ENCODE data around the gene ZFP92. TPM values are rescaled to one million over a fixed set of nuclear protein-coding genes. Genes with fewer than 3 reads are reported as not detected.

The ZFP92 gene
- polyA plus RNA-seq, 3 donors: 0.75 to 0.98 (median 0.80) TPM

DNA sequence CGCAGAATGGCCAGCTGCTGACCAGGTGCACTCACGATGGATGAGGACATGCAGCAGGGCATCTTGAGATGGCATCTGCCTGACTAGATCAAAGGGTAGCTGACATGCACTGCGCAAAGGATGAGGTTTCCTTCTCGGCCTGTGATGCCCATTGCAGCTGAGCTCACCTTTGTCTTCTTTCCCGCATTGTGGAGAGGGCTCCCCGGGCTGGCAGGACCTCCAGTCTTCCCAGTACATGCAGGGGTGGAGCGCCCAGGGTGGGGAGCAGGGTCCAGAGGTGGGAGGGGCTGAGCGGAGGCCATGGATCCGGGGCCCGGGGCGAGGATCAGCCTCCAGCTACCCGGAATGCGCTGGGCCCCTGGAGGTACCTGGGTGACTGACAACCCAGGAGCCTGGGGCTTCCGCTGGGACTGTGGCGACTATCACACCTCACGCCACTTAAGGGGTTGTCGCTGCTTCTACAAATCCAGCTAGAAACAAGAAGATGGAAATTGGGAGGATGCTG, 22.6 kb downstream of the ZFP92 start:
- no peak for DNase-seq (ENCODE audit: low read depth in 3 of 3, low spot score in 2 of 3)

GRCh38 chrX:153434801-153435200, 23.5 kb downstream of the ZFP92 start:
- no peak for DNase-seq (ENCODE audit: low read depth in 3 of 3, low spot score in 2 of 3)

DNA sequence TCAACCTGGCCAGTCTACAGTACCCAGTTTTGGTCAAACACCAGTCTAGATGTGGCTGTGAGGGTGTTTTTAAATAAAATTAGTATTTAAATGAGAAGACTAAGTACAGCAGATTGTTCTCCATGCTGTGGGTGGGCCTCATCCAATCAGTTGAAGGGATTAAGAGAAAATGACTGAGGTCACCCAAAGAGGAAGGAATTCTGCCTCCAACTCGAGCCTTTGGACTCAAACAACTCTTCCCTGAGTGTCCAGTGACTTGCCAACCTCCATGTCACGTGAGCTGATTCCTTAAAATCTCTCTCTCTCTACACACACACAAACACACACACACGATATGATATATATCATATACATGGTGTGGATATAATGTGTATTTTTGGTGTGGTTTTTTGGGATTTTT, 24.6 kb downstream of the ZFP92 start:
- DNase-seq (ENCODE audit: low read depth in 3 of 3, low spot score in 2 of 3): no peak

GRCh38 chrX:153438532-153438931, 27.3 kb downstream of the ZFP92 start:
- no peak for DNase-seq (ENCODE audit: low read depth in 3 of 3, low spot score in 2 of 3)

DNA sequence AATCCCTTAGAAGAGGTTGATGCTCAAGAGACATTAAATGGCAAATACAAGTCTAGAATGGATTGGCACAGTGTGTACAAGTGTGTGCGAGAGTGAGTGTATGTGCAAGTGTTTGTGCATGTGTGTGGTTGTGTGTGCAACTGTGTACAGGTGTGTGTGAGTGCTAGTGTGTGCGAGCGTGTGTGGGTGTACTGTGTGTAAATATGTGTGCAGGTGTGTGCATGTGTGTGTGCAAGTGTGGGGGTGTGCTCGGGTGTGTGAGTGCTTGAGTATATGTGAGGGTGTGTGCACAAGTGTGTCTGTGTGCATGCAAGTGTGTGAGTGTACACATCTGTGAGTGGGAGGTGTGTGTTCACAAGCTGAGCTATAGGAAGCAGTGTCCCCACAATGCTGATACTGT, 28.7 kb downstream of the ZFP92 start:
- DNase-seq (ENCODE audit: low read depth in 3 of 3, low spot score in 2 of 3): no peak

DNA sequence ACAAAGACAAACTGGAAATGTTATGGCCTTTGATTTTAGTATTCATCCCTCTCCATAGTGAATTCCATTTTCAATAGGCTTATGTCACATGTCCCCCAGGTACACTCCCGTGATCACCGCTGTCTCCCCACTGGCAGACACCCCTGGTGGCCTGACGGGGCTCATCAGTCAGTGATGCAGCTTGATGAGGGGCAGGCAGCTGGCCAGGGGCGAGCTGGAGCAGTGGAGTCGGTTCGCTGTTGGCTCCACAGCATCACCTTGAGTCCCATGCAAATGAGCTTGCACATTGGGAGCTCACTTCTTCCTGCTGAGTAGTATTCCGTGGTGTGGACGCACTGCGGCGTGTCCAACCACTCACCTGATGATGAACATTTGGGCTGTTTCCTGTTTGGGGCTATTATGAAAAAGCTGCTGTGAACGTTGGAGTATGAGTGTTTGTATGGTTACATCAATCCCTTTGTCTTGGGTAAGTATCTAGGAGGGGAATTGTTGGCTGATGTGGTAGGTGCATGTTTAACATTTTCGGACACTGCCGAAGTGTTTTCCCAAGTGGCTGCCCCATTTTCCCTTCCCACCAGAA, 29.4 kb downstream of the ZFP92 start:
- DNase-seq (ENCODE audit: low read depth in 3 of 3, low spot score in 2 of 3): no peak

DNA sequence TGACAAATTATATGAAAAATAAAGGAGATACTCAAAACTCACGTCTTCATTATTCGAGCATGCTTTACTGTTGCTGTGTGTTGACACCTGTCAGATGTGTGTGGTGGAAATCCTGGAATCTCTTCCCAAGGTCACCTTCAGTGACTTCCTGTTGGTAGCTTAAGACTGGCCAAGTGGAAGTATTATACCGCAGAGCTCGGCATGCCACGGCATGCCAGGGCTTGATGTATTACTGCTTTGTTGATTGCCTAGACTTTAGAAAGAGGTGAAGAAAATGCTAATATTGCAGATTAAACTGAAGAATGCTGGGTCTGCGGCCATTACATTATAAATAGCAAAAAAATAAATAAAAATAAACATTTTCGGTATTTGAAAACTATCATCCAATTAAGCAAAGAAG, 30.0 kb downstream of the ZFP92 start:
- DNase-seq (ENCODE audit: low read depth in 3 of 3, low spot score in 2 of 3): no peak

DNA sequence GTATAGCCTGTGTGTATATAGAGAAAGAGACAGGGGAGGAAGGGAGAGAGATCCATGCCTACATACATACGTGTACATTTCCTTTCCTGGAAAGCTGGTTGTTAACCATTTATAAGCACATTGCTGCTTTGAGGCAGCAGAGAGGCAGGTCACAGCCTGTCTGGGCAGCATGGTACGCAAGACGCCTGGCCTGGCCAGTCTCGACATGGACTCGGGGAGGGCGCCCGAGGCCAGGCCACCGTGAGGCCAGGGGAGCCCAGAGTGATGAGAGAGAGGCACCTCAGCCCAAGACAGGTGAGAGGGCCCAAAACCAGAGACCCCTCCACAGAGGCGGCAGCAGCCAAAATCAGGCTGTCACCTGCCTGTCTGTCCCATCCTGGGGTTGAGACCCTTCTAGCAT, 30.7 kb downstream of the ZFP92 start:
- no peak for DNase-seq (ENCODE audit: low read depth in 3 of 3, low spot score in 2 of 3)

DNA sequence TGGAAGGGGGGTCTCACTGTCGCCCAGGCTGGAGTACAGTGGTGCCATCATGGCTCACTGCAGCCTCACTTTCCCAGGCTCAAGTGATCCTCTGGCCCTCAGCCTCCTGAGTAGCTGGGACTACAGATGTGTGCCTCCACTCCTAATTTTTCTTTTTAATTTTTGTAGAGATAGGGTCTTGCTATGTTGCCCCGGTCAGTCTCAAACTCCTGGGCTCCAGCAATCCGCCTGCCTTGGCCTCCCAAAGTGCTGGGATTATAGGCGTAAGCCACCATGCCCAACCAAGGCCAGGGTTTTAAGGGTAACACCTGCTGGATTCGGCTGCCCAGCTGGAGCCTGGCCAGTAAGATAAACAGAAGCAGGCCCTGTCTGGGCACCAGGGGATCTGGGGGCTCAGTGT, 31.2 kb downstream of the ZFP92 start:
- DNase-seq (ENCODE audit: low read depth in 3 of 3, low spot score in 2 of 3): no peak

DNA sequence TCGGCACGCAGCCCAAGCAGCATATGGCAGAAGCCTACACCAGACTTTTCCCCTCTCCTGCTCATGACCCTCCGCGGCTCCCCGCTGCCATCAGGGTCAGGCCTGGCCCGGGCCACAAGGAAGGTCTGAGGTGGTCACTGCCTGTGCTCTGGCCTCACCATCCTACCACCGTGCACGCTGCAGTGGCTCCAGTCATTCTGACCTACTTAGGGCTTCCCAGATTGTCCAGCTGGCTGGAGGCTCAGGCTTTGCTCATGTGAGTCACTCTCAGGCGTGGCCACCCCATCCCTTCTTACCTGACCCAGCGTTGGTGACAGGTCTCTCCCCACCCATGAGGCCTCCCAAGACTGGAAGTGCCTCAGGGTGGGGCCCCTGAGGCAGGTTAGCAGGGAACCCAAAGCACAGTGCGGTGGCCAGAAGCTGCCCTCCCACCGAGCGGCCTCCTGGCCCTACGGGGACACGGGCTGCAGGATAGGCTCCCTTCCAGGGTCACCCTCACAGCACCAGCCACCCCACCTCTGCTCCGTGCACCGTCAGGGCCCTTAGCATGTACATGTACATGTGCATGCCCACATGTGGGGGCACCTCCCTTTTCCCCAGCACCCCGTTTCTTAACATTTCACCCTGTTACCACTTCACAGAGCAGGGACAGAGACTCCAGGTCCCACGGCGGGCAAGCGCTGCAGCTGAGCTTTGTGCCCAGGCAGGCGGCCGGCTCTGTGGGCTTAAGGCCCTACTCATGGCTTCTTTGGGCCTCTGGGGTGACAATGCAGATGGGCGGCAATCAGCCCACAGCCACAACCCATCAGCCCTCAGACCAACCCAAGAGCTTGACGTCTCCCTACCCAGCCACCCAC, 32.4 kb downstream of the ZFP92 start:
- no peak for DNase-seq (ENCODE audit: low read depth in 3 of 3, low spot score in 2 of 3)

GRCh38 chrX:153444333-153445011, 33.2 kb downstream of the ZFP92 start:
- DNase-seq (ENCODE audit: low read depth in 3 of 3, low spot score in 2 of 3): no peak

DNA sequence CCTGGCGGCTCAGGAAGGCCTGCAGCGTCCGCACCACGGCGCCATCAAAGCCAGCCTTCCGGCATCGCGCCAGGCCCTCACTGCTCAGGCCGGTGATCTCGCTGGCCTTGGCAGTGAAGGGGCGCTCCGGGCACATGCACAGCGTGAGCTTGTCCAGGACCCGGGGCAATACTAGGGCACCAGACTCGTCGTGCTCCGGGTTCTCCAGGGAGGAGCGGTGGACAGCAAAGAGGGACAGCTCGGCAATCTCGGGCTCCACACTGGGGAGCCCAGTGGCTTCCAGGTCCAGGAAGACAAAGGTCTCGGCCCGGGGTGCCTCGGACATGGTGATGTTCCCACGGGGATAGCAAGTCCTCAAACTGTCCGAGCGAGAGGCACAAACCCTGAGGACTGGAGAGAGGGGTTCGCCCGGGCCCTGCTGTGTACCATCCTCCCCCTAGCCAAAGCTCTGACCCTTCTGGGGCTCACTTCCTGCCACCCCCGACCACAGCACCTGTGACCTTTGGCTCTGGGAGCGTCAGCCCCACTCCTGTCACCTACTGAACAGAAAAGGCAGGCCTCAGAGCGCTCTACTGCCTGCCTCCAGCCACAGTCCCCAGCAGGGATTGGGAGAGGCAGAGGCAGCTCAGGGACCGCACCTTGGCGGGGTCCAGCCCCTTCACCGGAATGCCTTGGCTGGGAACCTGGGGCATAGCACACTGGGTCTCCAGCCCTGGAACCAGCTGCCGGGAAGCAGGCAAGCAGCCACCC, 34.0 kb downstream of the ZFP92 start:
- DNase-seq (ENCODE audit: low read depth in 3 of 3, low spot score in 2 of 3): no peak

DNA sequence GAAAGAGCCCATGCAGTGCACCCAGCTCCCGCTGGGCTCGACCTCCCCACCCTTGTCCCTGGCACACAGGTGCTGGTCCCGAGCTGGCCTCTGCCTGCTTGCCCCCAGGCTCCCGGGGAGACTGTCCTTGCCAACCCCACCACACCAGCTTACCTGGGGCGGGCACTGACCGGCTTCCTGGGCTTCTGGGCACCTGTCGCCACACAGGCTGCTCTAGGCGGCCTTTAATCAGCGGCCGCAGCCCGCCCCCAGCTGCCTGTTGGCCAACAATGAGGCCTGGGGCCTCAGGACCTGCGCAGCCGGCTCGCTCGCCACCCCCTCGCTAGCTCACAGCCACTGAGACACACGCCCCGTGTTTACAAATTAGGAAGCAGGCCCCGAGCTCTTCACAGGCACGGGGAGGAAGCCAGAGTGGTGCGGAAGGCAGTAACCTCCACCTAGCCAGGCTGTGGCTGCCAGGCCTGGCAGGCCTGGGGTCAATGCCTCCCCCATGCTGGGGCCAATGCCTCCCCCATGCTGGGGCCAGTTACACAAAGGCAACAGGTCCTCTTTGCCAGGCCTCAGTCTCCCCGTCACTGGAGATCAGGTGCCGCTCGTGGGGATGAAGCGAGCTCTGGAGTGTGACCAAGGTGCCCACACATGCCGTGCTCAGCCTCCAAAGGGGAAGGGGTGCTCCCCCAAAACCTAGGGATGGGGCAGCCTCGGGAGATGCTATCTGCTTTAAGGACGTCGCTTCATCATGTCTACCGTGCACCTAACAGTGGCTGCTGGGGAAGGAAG, 34.8 kb downstream of the ZFP92 start, which contains the start of gene TREX2:
TSS of gene TREX2 (minus strand) at position 201 of the 780 bp plus-strand sequence. CDS start 626 bp downstream, outside the sequence.
- DNase-seq (ENCODE audit: low read depth in 3 of 3, low spot score in 2 of 3): no peak

- no peak for DNase-seq (ENCODE audit: low read depth in 3 of 3, low spot score in 2 of 3)
These were observed 35.3 kb downstream of the ZFP92 start for GRCh38 chrX:153446636-153446936.

DNA sequence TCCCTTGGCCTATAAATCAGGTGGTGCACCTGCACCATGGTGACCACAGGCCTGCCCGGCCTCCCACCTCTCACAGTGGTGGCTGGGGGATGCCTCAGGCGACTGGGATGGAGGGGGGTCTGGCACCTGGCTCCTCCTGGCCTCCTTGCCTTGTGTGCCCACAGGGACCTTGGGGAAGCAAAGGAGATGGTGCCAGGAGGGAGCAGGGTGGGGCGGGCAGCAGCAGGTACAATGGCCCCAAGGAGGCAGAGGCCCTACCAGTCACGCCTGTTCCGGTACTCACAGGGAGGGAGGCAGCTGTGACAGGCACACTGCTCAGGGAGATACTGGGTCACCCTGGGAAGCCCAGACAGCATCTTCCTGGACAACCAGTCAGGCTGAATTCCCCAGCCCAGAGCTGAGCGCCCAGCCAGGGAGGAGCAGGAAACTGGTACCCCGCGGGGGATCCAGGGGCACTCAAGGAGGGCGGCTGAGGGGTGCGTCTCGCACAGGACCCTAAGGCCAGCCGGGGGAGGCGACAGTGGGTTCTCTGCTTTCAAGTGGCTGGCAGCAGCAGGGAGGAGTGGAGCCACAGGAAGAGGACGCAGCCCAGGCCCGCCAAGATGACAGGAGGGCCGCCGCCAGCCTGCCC, 35.8 kb downstream of the ZFP92 start:
- DNase-seq (ENCODE audit: low read depth in 3 of 3, low spot score in 2 of 3): no peak

DNA sequence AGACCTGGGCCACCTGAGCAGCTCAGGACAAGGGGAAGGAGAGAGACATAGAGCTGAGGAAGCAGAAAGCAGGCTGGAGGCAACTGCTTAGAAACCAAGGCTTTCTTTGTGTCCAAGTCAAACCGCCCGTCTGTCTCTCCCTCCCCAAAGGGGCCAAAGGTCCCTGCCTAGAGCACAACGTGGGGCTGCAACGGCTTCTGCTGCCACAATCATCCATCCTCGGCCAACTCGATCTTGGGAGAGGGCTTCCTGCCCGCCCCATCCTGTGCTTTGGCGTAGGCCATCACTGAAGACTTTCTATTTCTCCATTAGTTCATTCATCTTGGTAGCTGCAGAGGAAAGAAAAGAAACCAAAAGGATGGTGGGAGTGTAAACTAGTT, 36.3 kb downstream of the ZFP92 start:
- DNase-seq (ENCODE audit: low read depth in 3 of 3, low spot score in 2 of 3): no peak

GRCh38 chrX:153448556-153449367, 37.5 kb downstream of the ZFP92 start:
- DNase-seq (ENCODE audit: low read depth in 3 of 3, low spot score in 2 of 3): no peak

- DNase-seq (ENCODE audit: low read depth in 3 of 3, low spot score in 2 of 3): no peak
These were observed 38.3 kb downstream of the ZFP92 start for GRCh38 chrX:153449368-153450113.

Measured in right renal cortex interstitium (tissue), 3 donors.